T follicular helper cell (primary cell): ENCODE data around the gene CIBAR2.
"Not testable (repeated sequence)": the region's sequence is repeated elsewhere in the genome, so short reads cannot be mapped to it uniquely, and the experiment has no call there.

Experiments used
- DNase-seq: peaks from one replicate; pipeline ENCODE4 v3.0.0-alpha.2; 2020; ENCODE audit warnings: low read depth

CIBAR2 gene

DNA sequence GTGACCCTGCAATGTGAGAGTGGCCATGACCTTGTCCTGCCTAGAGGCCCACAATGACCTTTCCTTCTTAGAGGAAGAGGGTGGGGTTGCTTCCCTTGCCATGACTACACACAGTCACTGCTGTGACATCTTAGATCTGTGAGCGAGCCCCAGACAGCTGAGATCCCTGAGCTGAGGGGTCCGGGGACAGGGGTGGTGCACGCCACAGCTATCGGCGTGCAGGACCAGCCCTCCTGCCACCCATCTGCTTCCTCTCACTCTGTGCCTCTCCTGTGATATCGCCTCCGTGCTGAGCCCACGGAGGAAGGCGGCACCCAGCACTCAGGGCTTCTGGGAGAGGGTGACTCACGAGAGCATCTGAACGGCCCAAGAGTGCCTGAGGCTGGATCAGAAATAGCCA lies 49.4 kb downstream of the CIBAR2 start:
- no peak for DNase-seq

DNA sequence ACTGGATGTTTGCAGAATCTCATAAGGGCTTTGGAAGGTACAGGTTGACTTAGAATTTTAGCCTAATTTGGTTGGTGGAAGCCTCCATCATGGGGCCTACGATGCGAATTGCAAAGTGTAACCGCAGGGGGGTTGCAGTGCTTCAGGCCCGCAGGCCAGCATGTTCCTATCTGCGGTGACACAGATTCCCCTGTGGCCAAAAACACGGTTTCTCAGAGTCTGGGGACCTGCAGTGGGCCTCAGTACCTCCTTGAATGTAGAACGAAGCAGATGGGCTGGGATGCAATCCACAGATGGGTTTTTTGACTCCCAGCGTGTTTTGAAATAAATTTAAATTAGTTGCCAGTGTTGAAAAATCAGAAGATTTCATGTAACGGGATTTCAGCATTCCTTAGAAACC lies 49.9 kb downstream of the CIBAR2 start:
- DNase-seq: no peak

DNA sequence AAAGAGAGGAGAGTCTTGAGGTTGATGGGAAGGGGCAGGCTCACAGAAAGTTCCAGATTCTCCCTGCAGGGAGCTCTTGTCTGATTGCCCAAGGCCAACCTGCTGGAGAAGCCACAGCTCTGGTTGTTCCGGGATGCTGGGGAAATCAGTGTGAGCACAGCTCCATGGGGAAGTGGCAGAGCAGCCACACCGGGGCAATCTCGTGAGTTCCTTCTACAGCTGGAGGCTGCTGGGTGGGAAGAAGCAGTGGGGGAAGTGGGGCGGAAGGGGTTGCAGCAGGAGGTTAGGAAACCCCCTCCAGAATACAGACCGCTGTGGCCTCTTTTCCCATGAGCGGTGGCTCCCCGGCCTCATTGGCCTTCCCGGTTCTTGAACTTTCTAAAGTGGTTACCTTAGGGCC lies 50.7 kb downstream of the CIBAR2 start:
- no peak for DNase-seq

DNA sequence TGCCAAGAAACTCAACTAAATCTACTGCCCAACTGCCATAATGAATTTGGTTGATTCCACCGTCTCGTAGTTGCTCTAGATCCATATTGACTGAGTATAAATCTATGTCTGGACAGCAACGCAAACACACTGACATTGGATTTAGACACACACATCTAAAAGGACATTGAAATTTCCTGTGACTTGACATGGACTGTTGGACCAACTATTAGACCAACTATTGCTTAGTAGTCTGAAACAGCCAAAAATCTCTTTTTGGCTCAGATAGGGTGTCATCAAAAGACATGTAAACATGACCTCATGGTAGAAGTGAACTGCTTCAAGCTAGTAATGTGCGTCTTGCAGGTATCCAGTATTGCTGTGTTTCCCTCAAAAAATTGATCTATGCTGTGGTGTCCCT lies 53.4 kb downstream of the CIBAR2 start:
- no peak for DNase-seq

DNA sequence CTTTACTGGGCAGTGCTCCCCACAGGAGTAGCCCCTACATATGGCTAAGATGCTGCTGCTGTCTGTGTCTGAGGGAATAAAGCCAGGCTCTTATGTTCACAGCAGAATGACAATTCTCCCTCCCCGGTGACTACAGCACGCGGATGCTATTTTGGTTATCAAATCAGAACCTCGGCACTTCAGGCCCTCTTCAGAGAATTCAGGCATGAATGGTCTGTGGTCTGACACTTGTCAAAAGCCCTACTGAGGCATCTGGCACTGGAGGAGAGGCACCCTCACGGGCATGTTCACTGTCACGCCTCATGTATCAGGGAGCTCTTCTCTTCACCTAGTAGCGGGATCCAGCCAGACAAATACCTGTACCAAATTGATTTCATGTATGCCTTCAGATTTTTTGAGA lies 54.3 kb downstream of the CIBAR2 start:
- DNase-seq: no peak

DNA sequence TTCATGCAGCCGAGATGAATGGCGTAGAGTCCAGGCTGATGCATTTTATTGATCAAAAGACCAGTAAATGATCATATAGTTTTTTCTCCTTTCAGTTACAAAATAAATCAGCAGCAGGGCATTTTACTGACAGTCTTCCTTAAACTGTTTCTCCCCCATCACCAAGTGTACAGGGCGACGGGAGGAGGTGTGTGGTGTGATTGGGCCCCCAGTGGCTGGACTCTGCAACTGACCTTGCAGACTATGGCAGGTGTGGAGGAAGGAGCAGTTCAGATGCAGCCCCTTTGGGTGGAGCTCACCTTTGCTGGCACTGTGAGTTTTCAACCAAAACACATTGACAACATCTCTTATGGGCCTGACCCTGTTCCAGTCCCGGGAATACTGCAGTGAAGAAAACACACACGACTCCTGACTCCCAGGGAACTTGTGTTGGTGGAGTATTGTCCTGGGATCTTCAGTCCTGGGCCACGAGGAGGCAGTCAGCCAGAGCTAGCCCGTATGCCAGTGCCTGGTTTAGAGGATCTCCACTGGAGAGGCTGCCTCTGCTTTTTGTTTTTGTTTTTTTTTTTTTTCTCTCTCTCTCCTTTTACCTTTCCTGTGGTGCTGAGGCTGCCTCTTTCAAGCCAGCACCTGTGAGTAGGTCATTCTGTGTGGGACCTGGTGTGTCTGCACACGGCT lies 54.9 kb downstream of the CIBAR2 start:
- no peak for DNase-seq

DNA sequence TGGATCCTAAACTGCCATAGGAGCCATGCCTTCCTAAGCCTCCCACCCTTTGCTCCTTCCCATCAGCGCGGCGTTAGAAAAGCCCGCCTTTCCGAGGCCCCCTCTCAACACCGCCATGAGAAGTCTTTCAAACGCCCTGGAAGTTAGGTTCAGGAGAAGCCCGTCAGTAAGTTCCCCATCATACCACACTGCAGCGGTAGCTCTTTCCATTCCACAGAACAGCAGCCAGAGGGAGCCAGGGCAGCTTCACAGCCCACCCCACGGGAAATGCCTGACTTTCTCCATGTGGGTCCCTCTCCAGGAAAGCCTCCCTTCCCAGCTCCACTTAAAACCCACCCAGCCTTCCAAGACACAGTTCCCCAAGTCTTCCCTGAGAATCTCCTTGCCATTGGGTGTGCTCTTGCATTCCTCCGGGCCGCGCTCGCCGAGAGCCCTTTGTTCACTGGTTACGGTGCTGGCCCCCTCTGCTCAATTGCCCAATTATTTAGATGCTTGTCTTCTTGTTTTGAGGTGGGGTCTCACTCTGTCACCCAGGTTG lies 56.0 kb downstream of the CIBAR2 start:
- no peak for DNase-seq

DNA sequence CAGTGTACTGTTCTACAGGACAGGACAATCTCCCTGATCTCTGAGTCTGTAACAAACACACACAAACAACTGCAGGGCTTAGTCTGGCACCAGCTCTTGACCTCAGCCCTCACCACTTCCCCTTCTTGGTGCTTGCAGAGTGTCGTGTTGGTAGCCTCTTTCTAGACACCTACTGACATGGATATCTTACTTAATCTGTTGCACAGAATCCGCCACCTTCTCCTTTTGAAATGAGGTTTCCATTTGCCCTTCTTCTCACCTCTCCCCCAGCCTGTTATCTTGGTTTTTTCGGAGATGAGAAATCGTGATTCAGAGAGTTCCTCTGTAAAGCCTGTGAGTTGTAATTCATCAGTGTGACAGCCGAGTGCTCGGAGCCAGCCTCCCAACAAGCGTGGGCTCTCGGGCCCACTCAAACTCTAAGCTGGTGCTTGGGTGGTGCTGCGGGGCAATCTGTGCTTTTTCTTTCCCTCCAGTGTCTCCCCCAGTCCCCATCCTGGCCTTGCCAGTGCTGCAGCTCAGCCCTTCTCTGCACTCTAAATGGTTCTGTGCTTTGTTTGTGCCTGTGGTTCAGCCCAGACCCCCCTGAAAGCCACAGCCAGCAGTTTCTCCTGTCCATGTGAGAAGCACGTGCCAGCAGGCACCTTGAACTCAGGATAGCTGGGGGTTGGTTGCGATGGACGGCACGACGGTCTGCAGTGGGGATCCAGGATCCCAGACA lies 56.6 kb downstream of the CIBAR2 start:
- peak; percentile 62 for DNase-seq

DNA sequence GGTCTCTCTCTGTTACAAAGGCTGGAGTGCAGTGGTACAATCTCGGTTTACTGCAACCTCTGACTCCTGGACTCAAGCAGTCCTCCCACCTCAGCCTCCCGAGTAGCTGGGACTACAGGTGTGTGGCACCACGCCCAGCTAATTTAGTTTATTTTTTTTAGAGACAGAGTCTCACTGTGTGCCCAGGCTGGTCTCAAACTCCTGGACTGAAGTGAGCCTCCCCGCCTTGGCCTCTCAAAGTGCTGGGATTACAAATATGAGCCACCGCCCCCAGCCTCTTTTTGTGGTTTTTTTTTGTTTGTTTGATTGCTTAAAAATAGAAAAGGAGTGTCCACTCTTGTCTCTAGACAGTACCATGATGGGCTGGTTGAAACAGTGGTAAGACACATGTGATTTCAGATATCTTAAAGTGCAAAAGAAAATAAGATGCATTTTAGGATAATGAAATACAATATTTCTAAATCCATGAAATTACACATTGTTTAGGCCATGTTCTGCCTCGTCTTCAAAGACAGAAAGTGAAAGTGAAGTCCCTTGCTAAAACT lies 57.3 kb downstream of the CIBAR2 start:
- no peak for DNase-seq

DNA sequence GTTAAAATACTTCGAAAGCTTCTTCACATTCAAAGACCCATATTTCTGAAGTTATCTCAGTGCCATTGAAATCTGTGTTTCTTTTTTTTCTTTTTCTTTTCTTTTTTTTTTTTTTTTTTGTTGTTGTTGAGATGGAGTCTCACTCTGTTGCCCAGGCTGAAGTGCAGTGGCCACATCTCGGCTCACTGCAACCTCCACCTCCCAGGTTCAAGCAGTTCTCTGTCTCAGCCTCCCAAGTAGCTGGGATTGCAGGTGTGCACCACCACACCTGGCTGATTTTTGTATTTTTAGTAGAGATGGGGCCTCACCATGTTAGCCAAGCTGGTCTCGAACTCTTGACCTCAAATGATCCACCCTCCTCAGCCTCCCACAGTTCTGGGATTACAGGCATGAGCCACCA lies 58.0 kb downstream of the CIBAR2 start:
- not testable (repeated sequence) for DNase-seq

DNA sequence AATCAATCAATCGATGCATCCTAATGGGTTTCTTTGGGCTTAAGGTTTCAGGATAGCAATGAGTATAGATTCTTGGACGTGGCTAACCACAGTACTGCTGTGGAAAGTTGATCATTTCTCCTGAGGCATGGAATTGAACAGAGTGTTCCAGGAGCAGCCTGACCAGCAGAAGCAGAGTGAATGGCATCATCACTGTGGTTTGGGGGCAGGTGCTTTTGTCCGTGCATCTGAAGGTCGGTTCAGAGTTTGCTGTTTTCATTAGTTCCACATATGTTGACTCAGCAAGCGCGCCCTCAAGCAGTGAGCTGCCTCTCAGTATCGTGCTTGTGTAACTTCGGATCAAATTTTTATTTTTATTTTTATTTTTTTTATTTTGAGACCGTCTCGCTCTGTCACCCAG lies 59.7 kb downstream of the CIBAR2 start:
- no peak for DNase-seq

DNA sequence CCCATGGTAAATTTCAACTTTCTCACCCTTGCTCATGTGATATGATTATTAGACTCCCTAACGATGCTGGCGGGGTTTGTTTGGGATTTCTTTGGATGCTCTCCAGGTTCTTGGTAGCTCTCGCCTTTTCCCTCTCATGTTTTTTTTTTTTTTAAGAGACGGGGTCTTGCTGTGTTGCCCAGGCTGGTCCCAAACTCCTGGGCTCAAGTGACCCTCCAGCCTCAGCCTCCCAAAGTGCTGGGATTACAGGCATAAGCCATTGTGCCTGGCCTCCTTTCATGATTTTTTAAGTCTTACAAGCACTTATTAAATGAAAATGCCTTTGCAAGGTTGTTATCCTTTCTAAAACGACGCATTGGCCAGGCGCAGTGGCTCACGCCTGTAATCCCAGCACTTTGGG lies 60.6 kb downstream of the CIBAR2 start:
- DNase-seq: no peak

DNA sequence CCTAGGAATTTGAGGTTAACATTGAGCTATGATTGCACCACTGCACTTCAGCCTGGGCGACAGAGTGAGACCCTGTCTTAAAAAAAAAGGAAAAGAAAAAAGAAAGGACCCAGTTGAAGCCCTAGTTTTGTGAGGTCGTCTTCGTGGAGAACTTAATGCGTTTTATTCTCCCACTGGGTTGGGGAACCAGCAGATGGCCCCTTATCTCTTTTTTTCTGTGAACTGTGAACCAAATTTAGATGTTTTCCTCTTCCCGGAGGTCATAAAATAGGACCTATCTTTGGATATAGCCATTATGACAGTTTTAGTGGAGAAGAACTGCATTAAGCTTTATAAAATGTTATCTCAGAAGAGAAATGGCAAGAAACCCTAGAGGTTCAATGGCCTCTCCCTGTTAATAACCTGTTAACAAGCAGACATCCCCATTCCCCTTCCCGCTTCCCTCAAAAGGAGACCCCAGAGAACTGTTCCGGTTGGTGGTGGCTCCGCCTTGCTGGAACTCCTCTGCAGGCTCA lies 61.1 kb downstream of the CIBAR2 start:
- DNase-seq: no peak

DNA sequence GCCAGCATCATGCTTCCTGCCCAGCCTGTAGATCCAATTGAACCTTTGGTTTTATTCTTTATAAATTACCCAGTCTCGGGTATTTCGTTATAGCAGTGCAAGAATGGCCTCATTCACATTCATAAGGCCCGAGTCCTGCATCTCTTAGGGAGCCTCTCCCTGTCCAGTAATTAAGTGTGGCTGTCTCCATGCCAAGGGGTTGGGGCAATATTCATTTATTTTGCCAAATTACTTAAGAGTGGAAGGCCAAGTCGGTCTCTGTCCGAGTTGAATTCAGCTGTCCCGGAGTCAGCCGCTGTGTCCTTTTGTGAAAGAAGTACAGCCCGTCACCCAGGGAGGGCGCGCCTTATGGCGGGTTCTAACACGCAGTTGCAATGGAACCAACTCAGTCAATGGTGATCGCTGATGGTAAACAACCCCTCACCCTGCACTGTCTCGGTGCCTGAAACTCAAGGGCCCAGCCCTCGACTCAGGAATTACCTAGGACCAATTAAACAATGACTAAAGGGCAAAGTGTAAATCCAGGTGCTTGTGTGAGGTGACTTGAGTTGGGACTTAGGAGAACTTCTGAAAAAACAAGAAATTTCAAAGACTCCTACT lies 62.5 kb downstream of the CIBAR2 start:
- no peak for DNase-seq

DNA sequence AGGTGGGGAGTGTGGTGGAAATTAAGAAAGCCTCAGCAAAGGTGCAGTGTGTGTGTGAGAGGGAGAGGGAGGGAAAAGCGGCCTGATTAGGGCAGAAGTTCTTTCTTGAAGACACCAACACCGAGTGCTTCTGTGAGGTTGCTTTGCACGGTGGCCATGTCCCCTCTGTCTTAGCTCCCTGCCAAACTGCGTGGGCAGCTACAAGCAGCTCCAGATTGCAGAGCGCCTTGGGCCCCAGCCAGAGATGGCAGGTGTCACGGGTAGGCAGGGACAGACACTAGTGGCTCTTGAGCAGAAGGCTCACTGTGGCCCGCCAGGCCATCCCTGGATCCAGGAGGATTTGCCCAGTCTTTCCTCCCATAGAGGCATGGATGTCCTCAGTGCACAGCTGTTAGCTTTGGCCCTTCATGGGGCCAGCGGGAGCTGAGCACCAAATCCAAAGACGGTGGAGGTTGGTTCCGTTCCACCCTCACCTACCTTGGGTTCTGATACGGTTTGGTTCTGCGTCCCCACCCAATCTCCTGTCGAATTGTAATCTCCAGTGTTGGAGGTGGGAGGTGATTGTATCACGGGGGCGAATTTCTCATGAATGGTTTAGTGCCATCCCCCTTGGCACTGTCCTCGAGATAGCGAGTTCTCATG lies 63.2 kb downstream of the CIBAR2 start:
- DNase-seq: no peak
